K562 (cell line): ENCODE data around the gene PCDHGA5. TPM values are rescaled to one million over a fixed set of nuclear protein-coding genes. Genes with fewer than 3 reads are reported as not detected.
A peak's percentile ranks its signal among the peaks of the same experiment; 100 is the strongest.

Experiments
- CTCFL ChIP-seq: IDR thresholded peaks from 2 replicates; pipeline ENCODE4 v1.6.1; 2011; ENCODE audit warnings: borderline replicate concordance, low read depth, mild to moderate bottlenecking, moderate library complexity, low read length; ENCODE audit not compliant: insufficient read depth, poor library complexity, severe bottlenecking
- HDAC1 ChIP-seq, 2 experiments: fragments of 450-650 bp; IDR thresholded peaks; 2 replicates each; pipeline ENCODE4 v1.6.1; 2016 to 2017; ENCODE audit warnings: inconsistent platforms in 1 of 2, mild to moderate bottlenecking in 1 of 2, moderate library complexity in 1 of 2
- MGA ChIP-seq: fragments of 450-650 bp; IDR thresholded peaks from 2 replicates; pipeline ENCODE4 v1.6.1; 2016; ENCODE audit warnings: mild to moderate bottlenecking, moderate library complexity
- MNT ChIP-seq, 2 experiments: fragments of 450-650 bp; conservative IDR thresholded peaks; 2 replicates each; pipeline ENCODE4 v1.6.1; 2017; ENCODE audit warnings: mild to moderate bottlenecking in 2 of 2, moderate library complexity in 2 of 2
- PHF8 ChIP-seq: fragments of 200-600 bp; sonication (generic); IDR thresholded peaks from 2 replicates; pipeline ENCODE4 v1.6.1; 2012; ENCODE audit warnings: mixed run types, mild to moderate bottlenecking, inconsistent platforms, low read length, moderate library complexity, borderline replicate concordance
- POLR2AphosphoS5 ChIP-seq: IDR thresholded peaks from 2 replicates; pipeline ENCODE4 v1.6.1; 2011; ENCODE audit warnings: mild to moderate bottlenecking, low read depth, low read length, moderate library complexity; ENCODE audit not compliant: control insufficient read depth, insufficient read depth
- SMC3 ChIP-seq: conservative IDR thresholded peaks from 2 replicates; pipeline ENCODE4 v1.6.1; 2011; ENCODE audit warnings: low read depth, low read length, improper control_type of control experiment; ENCODE audit not compliant: insufficient read depth
- TBP ChIP-seq: optimal IDR thresholded peaks from 2 replicates; pipeline ENCODE3; 2011; ENCODE audit warnings: low read depth, low read length, improper control_type of control experiment
- ZBTB7A ChIP-seq: IDR thresholded peaks from 2 replicates; pipeline ENCODE4 v1.6.1; 2011; ENCODE audit warnings: low read depth, mild to moderate bottlenecking, low read length, moderate library complexity, borderline replicate concordance; ENCODE audit not compliant: control insufficient read depth
- polyA plus RNA-seq, 8 experiments: library from polyadenylated mRNA; depleted of rRNA in 4 of 8; stranded (reverse) in 5 of 8; unstranded in 3 of 8; fragments of >200 nt; fragmentation: Nextera tagmentation in 2 of 8; fragmentation: Illumina TruSeq in 1 of 8; extraction: Ambion mirVana in 2 of 8; extraction: Trizol in 1 of 8; gene quantifications; 2 replicates each; pipeline versions ENCODE4 v1.2.1 to v1.2.3, GENCODE V29; 2011 to 2014; ENCODE audit warnings: inconsistent platforms in 1 of 8, missing spikeins in 1 of 8
- total RNA-seq, 7 experiments: library from RNA; depleted of rRNA in 6 of 7; stranded (reverse); fragments of >200 nt in 6 of 7; fragmentation: Illumina TruSeq in 2 of 7; extraction: Trizol in 2 of 7; gene quantifications; 2 replicates each; pipeline versions ENCODE4 v1.2.1 to v1.2.3, GENCODE V29; 2011 to 2021; ENCODE audit warnings: low replicate concordance in 1 of 7

Gene PCDHGA5
- total and polyA plus RNA-seq, 9 of the 15 experiments (the other 6 are each of a cell fraction or from before 2014, with no cell fraction given), result 0.01 to 0.18 (median 0.12) TPM; not detected in 1

- TF ChIP-seq MGA, result peak; percentile 85
- TF ChIP-seq HDAC1 (IDR thresholded peaks at IDR 0.05), result no peak
- TF ChIP-seq PHF8, result peak; percentile 21; the same call in 1 of the 2 replicates
- TF ChIP-seq SMC3, result 0 out of 2 replicates have a peak, but pooled peaks have one; percentile 26
- TF ChIP-seq CTCFL, result no peak
- TF ChIP-seq POLR2AphosphoS5, result peak; percentile 60; the same call in 1 of the 2 replicates
- peak in 1 of 2 experiments; percentile 45; a peak in 1 of 4 replicates for TF ChIP-seq MNT (conservative IDR thresholded peaks at IDR 0.05)
- TF ChIP-seq ZBTB7A, result peak; percentile 36; the same call in 1 of the 2 replicates
- TF ChIP-seq TBP, result peak; percentile 64
Measured at GRCh38 chr5:141326088-141326854, 37.7 kb upstream of the PCDHGA5 start (continued).
